ENCODE measurements around the gene PPP2R3C. TPM values are rescaled to one million over a fixed set of nuclear protein-coding genes. Genes with fewer than 3 reads are reported as not detected.

Gene PPP2R3C
- total RNA-seq, 2 donors from 2014 or later: 4.3 to 20.0 TPM

DNA sequence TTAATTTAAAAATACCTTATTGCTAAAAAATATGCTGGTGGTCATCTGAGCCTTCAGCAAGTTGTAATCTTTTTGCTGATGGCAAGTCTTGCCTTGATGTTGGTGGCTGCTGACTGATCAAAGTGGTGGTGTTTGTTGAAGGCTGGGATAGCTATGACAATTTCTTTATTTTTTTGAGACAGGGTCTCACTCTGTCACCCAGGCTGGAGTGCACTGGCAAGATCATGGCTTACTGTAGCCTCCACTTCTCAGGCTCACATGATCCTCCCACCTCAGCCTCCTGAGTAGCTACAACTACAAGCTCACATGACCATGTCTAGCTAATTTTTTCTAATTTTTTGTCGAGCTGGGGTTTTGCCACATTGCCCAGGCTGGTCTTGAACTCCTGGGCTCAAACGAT is 25.4 kb upstream of the PPP2R3C start:
- 83 to 92% methylated on average over 2 of the region's 2 CpGs for WGBS, 2 donors
- no peaks in the 10 kb centered on the region for H3K9me3 ChIP-seq
- intact Hi-C loops (cut with DNase I): no loop called here

GRCh38 chr14:35146711-35147149 is 24.9 kb upstream of the PPP2R3C start:
- H3K36me3 ChIP-seq (replicated peaks in 1 of 2; ENCODE audit: insufficient read depth in 1 of 2, low read depth in 2 of 2): no peaks in the 10 kb centered on the region
- ATAC-seq (no peak), DNase-seq (no peak)
- TF ChIP-seq POLR2A (IDR thresholded peaks at IDR 0.05): no peak
- TF ChIP-seq, protein P1, sequence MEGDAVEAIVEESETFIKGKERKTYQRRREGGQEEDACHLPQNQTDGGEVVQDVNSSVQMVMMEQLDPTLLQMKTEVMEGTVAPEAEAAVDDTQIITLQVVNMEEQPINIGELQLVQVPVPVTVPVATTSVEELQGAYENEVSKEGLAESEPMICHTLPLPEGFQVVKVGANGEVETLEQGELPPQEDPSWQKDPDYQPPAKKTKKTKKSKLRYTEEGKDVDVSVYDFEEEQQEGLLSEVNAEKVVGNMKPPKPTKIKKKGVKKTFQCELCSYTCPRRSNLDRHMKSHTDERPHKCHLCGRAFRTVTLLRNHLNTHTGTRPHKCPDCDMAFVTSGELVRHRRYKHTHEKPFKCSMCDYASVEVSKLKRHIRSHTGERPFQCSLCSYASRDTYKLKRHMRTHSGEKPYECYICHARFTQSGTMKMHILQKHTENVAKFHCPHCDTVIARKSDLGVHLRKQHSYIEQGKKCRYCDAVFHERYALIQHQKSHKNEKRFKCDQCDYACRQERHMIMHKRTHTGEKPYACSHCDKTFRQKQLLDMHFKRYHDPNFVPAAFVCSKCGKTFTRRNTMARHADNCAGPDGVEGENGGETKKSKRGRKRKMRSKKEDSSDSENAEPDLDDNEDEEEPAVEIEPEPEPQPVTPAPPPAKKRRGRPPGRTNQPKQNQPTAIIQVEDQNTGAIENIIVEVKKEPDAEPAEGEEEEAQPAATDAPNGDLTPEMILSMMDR (IDR thresholded peaks at IDR 0.05): no peak
- intact Hi-C loops (cut with DNase I): no loop called here
- no peak overlapping the region for H3K27ac ChIP-seq
- H3K4me3 ChIP-seq: no peak overlapping the region
- 88 to 90% methylated on average over 5 of the region's 5 CpGs for WGBS, 2 donors
- no peaks in the 10 kb centered on the region for H3K27me3 ChIP-seq
- H3K4me1 ChIP-seq: no peaks in the 10 kb centered on the region
- H3K9me3 ChIP-seq: no peaks in the 10 kb centered on the region

More for the DNA sequence above, 25.4 kb upstream of the PPP2R3C start:
- TF ChIP-seq POLR2A (IDR thresholded peaks at IDR 0.05): no peak
- TF ChIP-seq, protein P1 (IDR thresholded peaks at IDR 0.05): no peak
- Histone ChIP-seq H3K27ac (no peak overlapping the region), H3K36me3 (replicated peaks in 1 of 2; ENCODE audit: insufficient read depth in 1 of 2, low read depth in 2 of 2) (no peaks in the 10 kb centered on the region), H3K27me3 (no peaks in the 10 kb centered on the region), H3K4me1 (no peaks in the 10 kb centered on the region), H3K4me3 (no peak overlapping the region)
- DNase-seq (no peak), ATAC-seq (no peak)

DNA sequence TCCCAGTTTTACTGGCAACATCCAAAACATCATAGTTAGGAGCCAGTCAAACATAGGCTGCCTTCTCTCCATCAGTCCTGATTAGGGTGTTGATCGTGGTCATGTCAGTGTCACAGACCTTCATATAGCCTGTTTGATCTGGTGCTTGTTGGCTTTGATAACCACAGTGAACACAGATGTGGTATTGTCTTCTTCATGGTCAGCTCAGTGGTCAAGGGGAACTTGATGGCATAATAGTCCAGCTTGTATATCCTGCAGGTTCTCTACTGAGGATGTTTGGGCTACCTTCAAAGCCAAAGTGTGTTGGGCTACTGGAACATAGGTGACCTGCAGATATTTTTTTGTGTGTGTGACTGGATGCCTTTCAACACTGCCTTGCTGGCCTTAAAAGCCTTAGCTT is 22.2 kb upstream of the PPP2R3C start:
- TF ChIP-seq, protein P1 (IDR thresholded peaks at IDR 0.05): no peak
- Histone ChIP-seq H3K36me3 (replicated peaks in 1 of 2; ENCODE audit: insufficient read depth in 1 of 2, low read depth in 2 of 2) (no peaks in the 10 kb centered on the region), H3K4me3 (no peak overlapping the region), H3K27me3 (no peaks in the 10 kb centered on the region), H3K4me1 (no peaks in the 10 kb centered on the region), H3K27ac (no peak overlapping the region), H3K9me3 (no peaks in the 10 kb centered on the region)
- DNase-seq: no peak
- no peak for ATAC-seq
- intact Hi-C loops (cut with DNase I): loop anchor here (5.0 kb wide), 1 partner anchor 268 kb away; no protein-coding TSS in a partner anchor
- WGBS, 2 donors: 86% methylated on average over 1 of the region's 1 CpG; no CpG with 5 or more reads in 1 of the 2 donors

DNA sequence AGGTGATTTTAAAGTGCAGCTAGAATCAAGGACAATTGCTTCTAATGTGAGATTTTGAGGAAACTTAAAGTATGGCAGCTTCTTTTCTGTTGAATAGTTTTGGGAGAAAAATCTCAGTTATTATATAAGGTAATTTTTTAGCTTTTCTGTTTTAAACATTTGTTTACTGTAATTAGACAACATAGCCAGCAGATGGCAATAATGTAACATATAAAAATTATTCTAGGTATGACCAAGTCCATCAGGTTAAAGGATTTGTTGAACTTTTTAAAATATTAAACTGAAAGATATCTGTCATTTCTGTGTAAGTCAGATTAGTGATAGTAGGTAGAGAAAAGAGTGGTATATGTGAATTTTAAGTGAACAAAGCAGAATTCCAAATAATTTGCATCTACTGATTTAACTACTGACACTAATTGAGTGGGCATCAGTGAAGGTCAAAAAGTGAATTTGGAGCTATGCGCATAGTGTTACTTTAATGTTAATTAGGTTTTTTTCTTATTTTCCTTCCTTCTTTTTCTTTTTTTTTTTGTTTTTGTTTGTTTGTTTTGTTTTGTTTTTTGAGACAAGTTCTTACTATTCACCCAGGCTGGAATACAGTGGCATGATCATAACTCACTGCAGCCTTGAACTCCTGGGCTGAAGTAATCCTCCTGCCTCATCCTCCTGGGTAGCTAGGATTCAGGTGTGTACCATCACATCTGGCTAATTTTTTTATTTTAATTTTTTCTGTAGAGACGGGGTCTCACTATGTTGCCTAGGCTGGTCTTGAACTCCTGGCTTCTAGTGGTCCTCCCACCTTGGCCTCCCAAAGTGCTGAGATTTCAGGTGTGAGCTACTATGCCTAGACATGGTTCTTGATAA is 19.2 kb upstream of the PPP2R3C start:
- intact Hi-C loops (cut with DNase I): loop anchor here (5.0 kb wide), 1 partner anchor 271 kb away; no protein-coding TSS in a partner anchor
- ATAC-seq: no peak
- TF ChIP-seq POLR2A (IDR thresholded peaks at IDR 0.05): no peak
- TF ChIP-seq, protein P1 (IDR thresholded peaks at IDR 0.05): peak in 5 of 7 experiments; percentile 18 to 67 (median 46)
- Histone ChIP-seq H3K4me3 (no peak overlapping the region), H3K36me3 (replicated peaks in 1 of 2; ENCODE audit: insufficient read depth in 1 of 2, low read depth in 2 of 2) (no peaks in the 10 kb centered on the region), H3K9me3 (no peaks in the 10 kb centered on the region), H3K4me1 (no peaks in the 10 kb centered on the region), H3K27me3 (no peaks in the 10 kb centered on the region), H3K27ac (no peak overlapping the region)
- 94 to 100% methylated on average over 2 of the region's 2 CpGs for WGBS, 2 donors
- DNase-seq: no peak

Data from body of pancreas (tissue), 4 donors.